K562 (cell line): Measurements from ENCODE around the gene CYP2R1. TPM values are rescaled to one million over a fixed set of nuclear protein-coding genes. Genes with fewer than 3 reads are reported as not detected.

ENCODE experiments used
- CBFA2T2 ChIP-seq: fragments of 450-650 bp; conservative IDR thresholded peaks from 2 replicates; pipeline ENCODE4 v1.6.1; 2017; ENCODE audit warnings: mild to moderate bottlenecking
- CREB1 ChIP-seq, 2 experiments: sonication (generic) in 1 of 2; formaldehyde crosslinking in 1 of 2; IDR thresholded peaks; 2 replicates each; pipeline versions ENCODE4 v1.6.1 to v1.8.0; 2012 to 2022; ENCODE audit warnings: inconsistent platforms in 1 of 2, mild to moderate bottlenecking in 1 of 2, missing genetic modification reagents in 1 of 2, moderate library complexity in 1 of 2
- HDAC3 ChIP-seq: fragments of 450-650 bp; IDR thresholded peaks from 2 replicates; pipeline ENCODE4 v1.6.1; 2018; ENCODE audit warnings: borderline replicate concordance, mild to moderate bottlenecking, moderate library complexity; ENCODE audit not compliant: partially characterized antibody
- KDM5B ChIP-seq: fragments of 200-600 bp; sonication (generic); IDR thresholded peaks from 2 replicates; pipeline ENCODE4 v1.6.1; 2012; ENCODE audit warnings: low read depth, mild to moderate bottlenecking, moderate library complexity, low read length, control low read depth, inconsistent platforms; ENCODE audit not compliant: insufficient replicate concordance
- MAFG ChIP-seq: fragments of 450-650 bp; conservative IDR thresholded peaks from 2 replicates; pipeline ENCODE4 v1.6.1; 2016; ENCODE audit warnings: missing genetic modification characterization, missing compliant biosample characterization
- MEF2A ChIP-seq: IDR thresholded peaks from 2 replicates; pipeline ENCODE4 v1.6.1; 2011; ENCODE audit warnings: low read depth, mild to moderate bottlenecking, low read length, moderate library complexity; ENCODE audit not compliant: control insufficient read depth
- NUFIP1 ChIP-seq: fragments of 450-650 bp; IDR thresholded peaks from 2 replicates; pipeline ENCODE4 v1.6.1; 2018; ENCODE audit not compliant: partially characterized antibody
- RBM17 ChIP-seq: fragments of 200-400 bp; formaldehyde crosslinking; IDR thresholded peaks from 2 replicates; pipeline ENCODE4 v1.6.1; 2017; ENCODE audit warnings: low read depth, mild to moderate bottlenecking, low read length, borderline replicate concordance
- RHOXF2B ChIP-seq: fragments of 250-450 bp; sonication (Bioruptor Pico); conservative IDR thresholded peaks from 2 replicates; pipeline ENCODE4 v1.5.1; 2021
- polyA plus RNA-seq, 8 experiments: library from polyadenylated mRNA; depleted of rRNA in 4 of 8; stranded (reverse) in 5 of 8; unstranded in 3 of 8; fragments of >200 nt; fragmentation: Nextera tagmentation in 2 of 8; fragmentation: Illumina TruSeq in 1 of 8; extraction: Ambion mirVana in 2 of 8; extraction: Trizol in 1 of 8; gene quantifications; 2 replicates each; pipeline versions ENCODE4 v1.2.1 to v1.2.3, GENCODE V29; 2011 to 2014; ENCODE audit warnings: inconsistent platforms in 1 of 8, missing spikeins in 1 of 8
- total RNA-seq, 7 experiments: library from RNA; depleted of rRNA in 6 of 7; stranded (reverse); fragments of >200 nt in 6 of 7; fragmentation: Illumina TruSeq in 2 of 7; extraction: Trizol in 2 of 7; gene quantifications; 2 replicates each; pipeline versions ENCODE4 v1.2.1 to v1.2.3, GENCODE V29; 2011 to 2021; ENCODE audit warnings: low replicate concordance in 1 of 7
- TF ChIP-seq, protein P1 (sequence below): fragments of 250-450 bp; sonication (Bioruptor Pico); IDR thresholded peaks from 2 replicates; pipeline ENCODE4 v1.5.0; 2021; ENCODE audit warnings: mild to moderate bottlenecking, borderline replicate concordance
- TF ChIP-seq, protein P2 (sequence below): sonication (generic); formaldehyde crosslinking; IDR thresholded peaks from 2 replicates; pipeline ENCODE4 v1.4.0; 2020; ENCODE audit warnings: mild to moderate bottlenecking, missing genetic modification reagents
- TF ChIP-seq, protein P3 (sequence below): sonication (generic); formaldehyde crosslinking; IDR thresholded peaks from 2 replicates; pipeline ENCODE4 v1.8.1; 2023; ENCODE audit warnings: mild to moderate bottlenecking, missing genetic modification reagents

Gene CYP2R1
- total and polyA plus RNA-seq, 9 of the 15 experiments (the other 6 are each of a cell fraction or from before 2014, with no cell fraction given): 19.4 to 40.5 (median 29.4) TPM

DNA sequence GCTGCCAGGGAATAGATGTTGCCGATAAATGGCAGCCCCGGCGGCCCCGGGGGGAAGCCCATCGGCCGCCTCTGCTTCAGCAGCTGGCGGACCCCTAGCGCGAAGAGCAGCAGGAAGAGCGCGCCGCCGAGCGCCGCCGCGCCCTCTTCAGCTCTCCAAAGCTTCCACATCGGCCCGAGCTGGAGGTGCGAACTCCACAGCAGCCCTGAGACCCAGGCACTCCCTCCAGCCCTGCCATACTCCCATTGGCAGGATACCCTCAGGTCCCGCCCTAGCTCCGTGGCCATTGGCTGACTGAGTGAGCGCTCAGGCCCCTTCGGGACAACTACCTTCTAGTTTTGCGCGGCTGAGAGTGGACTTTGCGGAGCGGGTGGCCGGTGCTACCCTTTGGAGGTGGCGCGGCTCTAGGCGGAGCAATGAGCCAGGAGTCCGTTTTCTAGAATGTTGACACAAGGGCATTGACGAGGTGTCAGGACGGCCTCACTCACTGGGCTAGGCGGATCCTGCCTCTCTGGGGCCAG lies at the start of gene CYP2R1 (continued):
- TF ChIP-seq, protein P1, sequence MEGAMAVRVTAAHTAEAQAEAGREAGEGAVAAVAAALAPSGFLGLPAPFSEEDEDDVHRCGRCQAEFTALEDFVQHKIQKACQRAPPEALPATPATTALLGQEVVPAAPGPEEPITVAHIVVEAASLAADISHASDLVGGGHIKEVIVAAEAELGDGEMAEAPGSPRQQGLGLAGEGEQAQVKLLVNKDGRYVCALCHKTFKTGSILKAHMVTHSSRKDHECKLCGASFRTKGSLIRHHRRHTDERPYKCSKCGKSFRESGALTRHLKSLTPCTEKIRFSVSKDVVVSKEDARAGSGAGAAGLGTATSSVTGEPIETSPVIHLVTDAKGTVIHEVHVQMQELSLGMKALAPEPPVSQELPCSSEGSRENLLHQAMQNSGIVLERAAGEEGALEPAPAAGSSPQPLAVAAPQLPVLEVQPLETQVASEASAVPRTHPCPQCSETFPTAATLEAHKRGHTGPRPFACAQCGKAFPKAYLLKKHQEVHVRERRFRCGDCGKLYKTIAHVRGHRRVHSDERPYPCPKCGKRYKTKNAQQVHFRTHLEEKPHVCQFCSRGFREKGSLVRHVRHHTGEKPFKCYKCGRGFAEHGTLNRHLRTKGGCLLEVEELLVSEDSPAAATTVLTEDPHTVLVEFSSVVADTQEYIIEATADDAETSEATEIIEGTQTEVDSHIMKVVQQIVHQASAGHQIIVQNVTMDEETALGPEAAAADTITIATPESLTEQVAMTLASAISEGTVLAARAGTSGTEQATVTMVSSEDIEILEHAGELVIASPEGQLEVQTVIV: no peak
- TF ChIP-seq NUFIP1: peak; percentile 40
- TF ChIP-seq CREB1 (IDR thresholded peaks at IDR 0.05): peak; percentile 36
- no peak; the same call in 1 of the 2 replicates for TF ChIP-seq CREB1 (CRISPR knock-in tag; IDR thresholded peaks at IDR 0.05)
- no peak for TF ChIP-seq RHOXF2B
- TF ChIP-seq RBM17: no peak
- TF ChIP-seq, protein P2, sequence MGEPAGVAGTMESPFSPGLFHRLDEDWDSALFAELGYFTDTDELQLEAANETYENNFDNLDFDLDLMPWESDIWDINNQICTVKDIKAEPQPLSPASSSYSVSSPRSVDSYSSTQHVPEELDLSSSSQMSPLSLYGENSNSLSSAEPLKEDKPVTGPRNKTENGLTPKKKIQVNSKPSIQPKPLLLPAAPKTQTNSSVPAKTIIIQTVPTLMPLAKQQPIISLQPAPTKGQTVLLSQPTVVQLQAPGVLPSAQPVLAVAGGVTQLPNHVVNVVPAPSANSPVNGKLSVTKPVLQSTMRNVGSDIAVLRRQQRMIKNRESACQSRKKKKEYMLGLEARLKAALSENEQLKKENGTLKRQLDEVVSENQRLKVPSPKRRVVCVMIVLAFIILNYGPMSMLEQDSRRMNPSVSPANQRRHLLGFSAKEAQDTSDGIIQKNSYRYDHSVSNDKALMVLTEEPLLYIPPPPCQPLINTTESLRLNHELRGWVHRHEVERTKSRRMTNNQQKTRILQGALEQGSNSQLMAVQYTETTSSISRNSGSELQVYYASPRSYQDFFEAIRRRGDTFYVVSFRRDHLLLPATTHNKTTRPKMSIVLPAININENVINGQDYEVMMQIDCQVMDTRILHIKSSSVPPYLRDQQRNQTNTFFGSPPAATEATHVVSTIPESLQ (CRISPR knock-in tag): peak; percentile 50; the same call in 1 of the 2 replicates
- no peak for TF ChIP-seq CBFA2T2
- peak; percentile 76 for TF ChIP-seq HDAC3
- TF ChIP-seq MEF2A: no peak
- TF ChIP-seq, protein P3, sequence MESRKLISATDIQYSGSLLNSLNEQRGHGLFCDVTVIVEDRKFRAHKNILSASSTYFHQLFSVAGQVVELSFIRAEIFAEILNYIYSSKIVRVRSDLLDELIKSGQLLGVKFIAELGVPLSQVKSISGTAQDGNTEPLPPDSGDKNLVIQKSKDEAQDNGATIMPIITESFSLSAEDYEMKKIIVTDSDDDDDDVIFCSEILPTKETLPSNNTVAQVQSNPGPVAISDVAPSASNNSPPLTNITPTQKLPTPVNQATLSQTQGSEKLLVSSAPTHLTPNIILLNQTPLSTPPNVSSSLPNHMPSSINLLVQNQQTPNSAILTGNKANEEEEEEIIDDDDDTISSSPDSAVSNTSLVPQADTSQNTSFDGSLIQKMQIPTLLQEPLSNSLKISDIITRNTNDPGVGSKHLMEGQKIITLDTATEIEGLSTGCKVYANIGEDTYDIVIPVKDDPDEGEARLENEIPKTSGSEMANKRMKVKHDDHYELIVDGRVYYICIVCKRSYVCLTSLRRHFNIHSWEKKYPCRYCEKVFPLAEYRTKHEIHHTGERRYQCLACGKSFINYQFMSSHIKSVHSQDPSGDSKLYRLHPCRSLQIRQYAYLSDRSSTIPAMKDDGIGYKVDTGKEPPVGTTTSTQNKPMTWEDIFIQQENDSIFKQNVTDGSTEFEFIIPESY (CRISPR knock-in tag): 0 out of 2 replicates have a peak, but pooled peaks have one; percentile 39
- TF ChIP-seq MAFG (tag): no peak
- TF ChIP-seq KDM5B: peak; percentile 8
